ENCODE results near the gene TCAF1. TPM values are rescaled to one million over a fixed set of nuclear protein-coding genes. Genes with fewer than 3 reads are reported as not detected.

The TCAF1 gene
- 82.4 and 87.8 TPM in 2 replicates for total RNA-seq
- long read RNA-seq, full-length matches to known transcripts = 120 of 407 reads
- long read RNA-seq, partial matches to known transcripts = 74 of 407 reads
- long read RNA-seq, other reads (novel, unspliced or antisense) = 213 of 407 reads

DNA sequence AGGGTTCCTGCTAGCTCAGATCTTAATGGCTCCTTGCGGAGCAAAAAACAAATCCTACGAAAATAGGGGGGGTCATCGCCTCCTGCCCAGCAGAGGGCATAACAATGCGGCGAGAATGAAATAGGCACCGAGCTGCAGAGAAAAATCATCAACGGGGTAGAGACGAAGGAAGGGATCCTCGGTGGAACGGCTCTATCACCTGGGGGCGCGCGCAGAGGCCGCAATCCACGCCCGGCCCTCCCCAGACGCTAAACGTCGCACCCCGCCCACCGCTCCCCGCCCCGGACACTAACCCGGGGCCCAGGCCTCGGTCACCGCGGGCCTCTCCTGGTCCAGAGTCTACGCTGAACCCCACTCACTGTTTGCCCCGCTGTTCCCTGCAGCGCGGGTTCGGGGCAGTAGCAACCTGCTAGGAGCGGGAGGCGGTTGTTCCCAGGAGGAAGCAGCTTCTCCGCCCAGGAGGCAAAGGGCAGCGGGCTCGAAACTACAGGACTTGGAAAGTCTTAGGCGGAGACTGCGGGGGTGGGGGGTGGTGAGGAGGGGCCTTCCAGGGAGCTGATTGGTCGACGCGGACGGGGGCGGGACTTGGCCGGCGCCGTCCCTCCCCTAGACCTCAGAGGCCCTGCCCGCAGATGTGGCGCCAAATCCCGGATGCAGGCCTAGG, at the start of gene TCAF1:
TSS of gene TCAF1 (minus strand) at position 509 of the 664 bp plus-strand sequence. CDS start 25,568 bp downstream, outside the sequence.
- TF ChIP-seq, protein P1, sequence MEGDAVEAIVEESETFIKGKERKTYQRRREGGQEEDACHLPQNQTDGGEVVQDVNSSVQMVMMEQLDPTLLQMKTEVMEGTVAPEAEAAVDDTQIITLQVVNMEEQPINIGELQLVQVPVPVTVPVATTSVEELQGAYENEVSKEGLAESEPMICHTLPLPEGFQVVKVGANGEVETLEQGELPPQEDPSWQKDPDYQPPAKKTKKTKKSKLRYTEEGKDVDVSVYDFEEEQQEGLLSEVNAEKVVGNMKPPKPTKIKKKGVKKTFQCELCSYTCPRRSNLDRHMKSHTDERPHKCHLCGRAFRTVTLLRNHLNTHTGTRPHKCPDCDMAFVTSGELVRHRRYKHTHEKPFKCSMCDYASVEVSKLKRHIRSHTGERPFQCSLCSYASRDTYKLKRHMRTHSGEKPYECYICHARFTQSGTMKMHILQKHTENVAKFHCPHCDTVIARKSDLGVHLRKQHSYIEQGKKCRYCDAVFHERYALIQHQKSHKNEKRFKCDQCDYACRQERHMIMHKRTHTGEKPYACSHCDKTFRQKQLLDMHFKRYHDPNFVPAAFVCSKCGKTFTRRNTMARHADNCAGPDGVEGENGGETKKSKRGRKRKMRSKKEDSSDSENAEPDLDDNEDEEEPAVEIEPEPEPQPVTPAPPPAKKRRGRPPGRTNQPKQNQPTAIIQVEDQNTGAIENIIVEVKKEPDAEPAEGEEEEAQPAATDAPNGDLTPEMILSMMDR (IDR thresholded peaks at IDR 0.05) = peak; percentile 57
- H3K4me3 Mint-ChIP-seq (ENCODE audit: unreplicated experiment) = peak within 1 kb of the TSS; percentile 90
- no peaks in the 10 kb centered on the region for H3K9me3 Mint-ChIP-seq (ENCODE audit: unreplicated experiment)
- no peaks in the 10 kb centered on the region for H3K27me3 Mint-ChIP-seq (ENCODE audit: unreplicated experiment)
- peak; percentile 97 for DNase-seq (ENCODE audit: extremely low spot score, unreplicated experiment)
- no peaks in the 10 kb centered on the region for H3K36me3 Mint-ChIP-seq (ENCODE audit: unreplicated experiment)
- H3K27ac Mint-ChIP-seq (ENCODE audit: unreplicated experiment) = peak within 1 kb of the TSS; percentile 96
- peaks cover 26% of the 10 kb centered on the region for H3K4me1 Mint-ChIP-seq (ENCODE audit: unreplicated experiment)

- Mint-ChIP-seq H3K36me3 (ENCODE audit: unreplicated experiment) (no peaks in the 10 kb centered on the region), H3K27me3 (ENCODE audit: unreplicated experiment) (peaks cover 48% of the 10 kb centered on the region), H3K4me1 (ENCODE audit: unreplicated experiment) (no peaks in the 10 kb centered on the region), H3K4me3 (ENCODE audit: unreplicated experiment) (no peak overlapping the region), H3K27ac (ENCODE audit: unreplicated experiment) (no peak overlapping the region), H3K9me3 (ENCODE audit: unreplicated experiment) (peaks cover 12% of the 10 kb centered on the region)
- DNase-seq (ENCODE audit: extremely low spot score, unreplicated experiment) = no peak
- TF ChIP-seq, protein P1 (IDR thresholded peaks at IDR 0.05) = no peak
Measured at GRCh38 chr7:143948733-143949132, 46.8 kb upstream of the TCAF1 start.

GRCh38 chr7:143947111-143947510, 45.1 kb upstream of the TCAF1 start:
- Mint-ChIP-seq H3K4me3 (ENCODE audit: unreplicated experiment) (no peak overlapping the region), H3K27ac (ENCODE audit: unreplicated experiment) (no peak overlapping the region), H3K9me3 (ENCODE audit: unreplicated experiment) (peaks cover 12% of the 10 kb centered on the region), H3K27me3 (ENCODE audit: unreplicated experiment) (peaks cover 54% of the 10 kb centered on the region), H3K36me3 (ENCODE audit: unreplicated experiment) (peaks cover 2% of the 10 kb centered on the region), H3K4me1 (ENCODE audit: unreplicated experiment) (no peaks in the 10 kb centered on the region)
- TF ChIP-seq, protein P1 (IDR thresholded peaks at IDR 0.05) = no peak
- no peak for DNase-seq (ENCODE audit: extremely low spot score, unreplicated experiment)

- Mint-ChIP-seq H3K4me3 (ENCODE audit: unreplicated experiment) (no peak overlapping the region), H3K36me3 (ENCODE audit: unreplicated experiment) (peaks cover 2% of the 10 kb centered on the region), H3K27ac (ENCODE audit: unreplicated experiment) (no peak overlapping the region), H3K4me1 (ENCODE audit: unreplicated experiment) (peaks cover 2% of the 10 kb centered on the region), H3K27me3 (ENCODE audit: unreplicated experiment) (peaks cover 56% of the 10 kb centered on the region), H3K9me3 (ENCODE audit: unreplicated experiment) (peaks cover 12% of the 10 kb centered on the region)
- no peak for DNase-seq (ENCODE audit: extremely low spot score, unreplicated experiment)
- TF ChIP-seq, protein P1 (IDR thresholded peaks at IDR 0.05) = no peak
Measured at GRCh38 chr7:143945423-143945822, 43.4 kb upstream of the TCAF1 start.

DNA sequence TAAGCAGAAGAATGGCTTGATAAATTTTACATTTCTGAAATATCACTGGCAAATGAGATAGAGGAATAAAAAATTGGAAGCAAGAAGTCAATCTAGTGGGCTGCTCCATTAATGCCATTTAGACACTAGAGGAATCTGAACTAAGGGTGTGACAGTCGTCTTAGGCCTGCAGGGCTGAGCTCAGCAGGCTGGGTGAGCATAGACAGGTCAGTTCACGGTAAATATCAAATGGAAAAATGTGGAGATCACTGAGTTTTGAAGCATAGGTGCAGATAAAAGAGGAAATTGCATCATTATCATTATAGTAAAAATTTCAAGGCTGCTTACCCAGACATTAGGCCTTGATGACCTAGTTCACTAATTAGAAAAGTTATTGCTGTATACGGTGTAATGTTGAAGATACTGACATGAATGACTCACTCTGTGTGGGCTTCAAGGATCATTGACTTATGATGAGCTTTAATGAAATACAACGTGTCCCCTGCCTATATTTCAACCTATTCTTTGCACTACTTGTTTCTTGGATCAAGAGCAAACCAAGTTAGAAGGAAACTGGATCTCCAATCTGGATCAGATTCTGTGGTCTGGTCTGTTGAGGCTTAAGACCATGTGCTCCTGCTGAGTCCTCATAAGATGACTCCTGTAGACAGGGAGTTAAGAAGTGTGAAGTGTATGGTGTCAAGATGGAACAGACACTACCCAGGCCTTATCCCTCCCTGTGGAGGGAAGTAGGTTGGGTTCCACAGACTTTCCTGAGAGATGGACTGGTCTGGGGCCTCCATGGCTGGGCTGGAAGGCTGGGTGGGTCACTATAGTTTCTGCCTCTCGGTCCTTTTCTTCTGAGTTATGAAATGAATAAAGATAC, 36.6 kb upstream of the TCAF1 start:
- Mint-ChIP-seq H3K27me3 (ENCODE audit: unreplicated experiment) (peaks cover 12% of the 10 kb centered on the region), H3K4me1 (ENCODE audit: unreplicated experiment) (peaks cover 34% of the 10 kb centered on the region), H3K9me3 (ENCODE audit: unreplicated experiment) (no peaks in the 10 kb centered on the region), H3K27ac (ENCODE audit: unreplicated experiment) (no peak overlapping the region), H3K36me3 (ENCODE audit: unreplicated experiment) (peaks cover 2% of the 10 kb centered on the region), H3K4me3 (ENCODE audit: unreplicated experiment) (no peak overlapping the region)
- DNase-seq (ENCODE audit: extremely low spot score, unreplicated experiment) = no peak
- TF ChIP-seq, protein P1 (IDR thresholded peaks at IDR 0.05) = no peak

All from osteocyte (in vitro differentiated cells).